ENCODE results near the gene TNFAIP8.
"Not testable (repeated sequence)": the region's sequence is repeated elsewhere in the genome, so short reads cannot be mapped to it uniquely, and the experiment has no call there.

TNFAIP8 gene

DNA sequence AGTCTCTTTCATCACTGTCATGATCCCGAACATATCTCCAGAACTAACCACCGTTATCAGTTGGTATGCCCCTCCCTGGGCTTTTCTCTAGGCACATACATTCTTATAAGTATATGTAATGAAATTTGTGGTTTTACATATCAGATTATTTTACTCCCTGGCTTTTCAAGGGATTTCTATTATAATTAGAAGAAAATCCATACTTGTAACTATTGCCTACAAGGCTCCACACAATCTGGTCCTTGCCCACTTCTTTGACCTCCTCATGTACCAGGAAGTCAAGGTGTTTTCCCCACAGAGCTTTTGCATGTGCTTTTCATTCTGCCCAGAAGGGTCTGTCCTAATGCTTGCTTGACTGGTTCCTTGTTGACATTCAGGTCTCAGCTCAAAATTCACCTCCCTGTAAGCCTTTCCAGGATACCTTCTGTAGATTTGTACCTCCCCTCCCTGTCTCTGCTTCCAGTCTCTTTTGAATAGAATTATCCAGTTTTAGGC lies 62.8 kb downstream of the TNFAIP8 start:
- TF ChIP-seq, protein P1, sequence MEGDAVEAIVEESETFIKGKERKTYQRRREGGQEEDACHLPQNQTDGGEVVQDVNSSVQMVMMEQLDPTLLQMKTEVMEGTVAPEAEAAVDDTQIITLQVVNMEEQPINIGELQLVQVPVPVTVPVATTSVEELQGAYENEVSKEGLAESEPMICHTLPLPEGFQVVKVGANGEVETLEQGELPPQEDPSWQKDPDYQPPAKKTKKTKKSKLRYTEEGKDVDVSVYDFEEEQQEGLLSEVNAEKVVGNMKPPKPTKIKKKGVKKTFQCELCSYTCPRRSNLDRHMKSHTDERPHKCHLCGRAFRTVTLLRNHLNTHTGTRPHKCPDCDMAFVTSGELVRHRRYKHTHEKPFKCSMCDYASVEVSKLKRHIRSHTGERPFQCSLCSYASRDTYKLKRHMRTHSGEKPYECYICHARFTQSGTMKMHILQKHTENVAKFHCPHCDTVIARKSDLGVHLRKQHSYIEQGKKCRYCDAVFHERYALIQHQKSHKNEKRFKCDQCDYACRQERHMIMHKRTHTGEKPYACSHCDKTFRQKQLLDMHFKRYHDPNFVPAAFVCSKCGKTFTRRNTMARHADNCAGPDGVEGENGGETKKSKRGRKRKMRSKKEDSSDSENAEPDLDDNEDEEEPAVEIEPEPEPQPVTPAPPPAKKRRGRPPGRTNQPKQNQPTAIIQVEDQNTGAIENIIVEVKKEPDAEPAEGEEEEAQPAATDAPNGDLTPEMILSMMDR (IDR thresholded peaks at IDR 0.05), result no peak
- no peak for DNase-seq

DNA sequence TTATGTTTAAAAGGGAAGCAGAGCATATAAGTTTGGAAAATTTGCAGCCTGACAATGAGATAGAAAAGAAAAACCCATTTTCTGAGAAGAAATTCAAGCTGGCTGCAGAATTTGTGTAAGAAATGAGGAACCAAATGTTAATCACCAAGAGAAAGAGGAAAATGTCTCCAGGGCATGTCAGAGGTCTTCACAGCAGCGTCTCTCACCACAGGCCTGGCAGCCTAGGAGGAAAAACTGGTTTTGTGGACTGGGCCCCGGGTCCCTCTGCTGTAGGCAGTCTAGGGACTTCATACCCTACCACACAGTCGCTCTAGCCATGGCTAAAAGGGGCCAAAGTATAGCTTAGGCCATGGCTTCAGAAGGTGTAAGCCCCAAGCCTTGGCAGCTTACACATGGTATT lies 64.3 kb downstream of the TNFAIP8 start:
- Mint-ChIP-seq H3K27ac (no peak overlapping the region), H3K4me3 (no peak overlapping the region)
- TF ChIP-seq, protein P1 (IDR thresholded peaks at IDR 0.05), result no peak

More for the DNA sequence above, 62.8 kb downstream of the TNFAIP8 start:
- H3K27me3 Mint-ChIP-seq (ENCODE audit: low read depth, poor library complexity), result no peaks in the 10 kb centered on the region
- H3K27ac Mint-ChIP-seq, result no peak overlapping the region
- no peak overlapping the region for H3K4me3 Mint-ChIP-seq
- no peaks in the 10 kb centered on the region for H3K4me1 Mint-ChIP-seq
- H3K9me3 Mint-ChIP-seq, result peaks cover 3% of the 10 kb centered on the region
- no peaks in the 10 kb centered on the region for H3K36me3 Mint-ChIP-seq (ENCODE audit: low read depth)

DNA sequence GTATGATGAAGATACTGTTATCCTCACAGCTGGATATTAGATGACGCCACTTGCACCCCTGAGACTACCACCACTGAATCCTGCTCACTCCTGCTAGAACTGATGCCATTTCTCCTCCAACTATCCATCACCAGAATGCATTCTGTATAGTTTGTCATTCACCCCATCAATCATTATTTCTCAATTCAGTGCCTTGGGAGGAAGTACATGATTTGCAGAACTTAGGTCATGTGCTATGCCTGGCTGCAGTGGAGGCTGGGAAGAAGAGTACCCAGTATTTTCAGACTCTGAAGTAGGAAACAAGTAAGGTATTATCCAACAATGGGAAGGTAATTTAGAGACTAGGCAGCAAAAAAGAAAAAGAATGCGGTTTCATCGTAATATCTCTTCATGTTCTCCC lies 70.2 kb downstream of the TNFAIP8 start:
- H3K27me3 Mint-ChIP-seq (ENCODE audit: low read depth, poor library complexity), result no peaks in the 10 kb centered on the region
- H3K4me1 Mint-ChIP-seq, result peaks cover 15% of the 10 kb centered on the region
- TF ChIP-seq, protein P1 (IDR thresholded peaks at IDR 0.05), result no peak
- peaks cover 1% of the 10 kb centered on the region for H3K9me3 Mint-ChIP-seq
- H3K36me3 Mint-ChIP-seq (ENCODE audit: low read depth), result no peaks in the 10 kb centered on the region
- peak overlapping the region; percentile 43 for H3K27ac Mint-ChIP-seq
- H3K4me3 Mint-ChIP-seq, result no peak overlapping the region
- no peak for DNase-seq

More for the DNA sequence above, 64.3 kb downstream of the TNFAIP8 start:
- Mint-ChIP-seq H3K9me3 (no peaks in the 10 kb centered on the region), H3K4me1 (no peaks in the 10 kb centered on the region), H3K27me3 (ENCODE audit: low read depth, poor library complexity) (no peaks in the 10 kb centered on the region), H3K36me3 (ENCODE audit: low read depth) (no peaks in the 10 kb centered on the region)
- DNase-seq, result no peak

DNA sequence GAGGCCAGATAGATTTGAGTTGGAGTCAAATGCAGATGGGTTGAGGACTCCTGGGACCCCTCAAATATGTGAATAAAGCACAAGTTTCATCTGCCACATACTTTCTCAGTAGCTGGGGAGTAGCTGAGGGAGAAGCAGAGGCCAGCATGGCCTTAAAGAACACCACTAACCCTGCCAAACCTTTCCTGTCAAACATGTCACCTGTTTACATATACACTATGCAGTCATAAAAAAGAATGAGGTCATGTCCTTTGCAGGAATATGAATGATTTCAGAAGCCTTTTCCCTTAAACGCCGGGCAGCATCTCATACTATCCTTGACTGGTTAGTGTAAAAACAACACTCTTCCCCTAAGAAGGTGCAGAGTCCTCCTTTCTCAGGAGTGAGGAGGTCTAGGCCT lies 71.2 kb downstream of the TNFAIP8 start:
- TF ChIP-seq, protein P1 (IDR thresholded peaks at IDR 0.05), result no peak
- Mint-ChIP-seq H3K9me3 (peaks cover 11% of the 10 kb centered on the region), H3K27me3 (ENCODE audit: low read depth, poor library complexity) (no peaks in the 10 kb centered on the region), H3K36me3 (ENCODE audit: low read depth) (no peaks in the 10 kb centered on the region), H3K4me3 (no peak overlapping the region), H3K4me1 (peaks cover 15% of the 10 kb centered on the region), H3K27ac (peak overlapping the region; percentile 41)
- no peak for DNase-seq

DNA sequence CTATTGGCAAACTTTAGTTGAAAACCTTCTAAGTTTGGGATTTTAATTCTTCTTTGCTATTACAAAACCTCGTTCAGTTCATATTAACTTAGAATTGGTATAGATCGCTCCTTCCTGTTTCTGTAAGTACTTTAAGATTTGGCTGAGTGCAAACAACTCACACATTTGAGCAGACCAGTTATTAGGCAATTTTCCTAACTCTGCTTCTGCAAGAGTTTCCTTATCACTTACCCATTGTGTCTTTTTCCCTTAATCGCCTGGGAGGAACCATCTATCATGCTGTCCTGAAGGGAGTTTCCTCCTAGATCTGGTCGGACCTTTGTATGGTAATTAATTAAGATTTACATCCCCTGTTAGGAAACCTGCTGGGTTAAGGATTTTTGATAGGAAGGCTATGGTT lies 71.8 kb downstream of the TNFAIP8 start:
- Mint-ChIP-seq H3K27ac (peak overlapping the region; percentile 41), H3K9me3 (peaks cover 17% of the 10 kb centered on the region), H3K4me1 (peaks cover 15% of the 10 kb centered on the region)
- not testable (repeated sequence) for H3K36me3 Mint-ChIP-seq (ENCODE audit: low read depth); DNase-seq; H3K27me3 Mint-ChIP-seq (ENCODE audit: low read depth, poor library complexity); H3K4me3 Mint-ChIP-seq

DNA sequence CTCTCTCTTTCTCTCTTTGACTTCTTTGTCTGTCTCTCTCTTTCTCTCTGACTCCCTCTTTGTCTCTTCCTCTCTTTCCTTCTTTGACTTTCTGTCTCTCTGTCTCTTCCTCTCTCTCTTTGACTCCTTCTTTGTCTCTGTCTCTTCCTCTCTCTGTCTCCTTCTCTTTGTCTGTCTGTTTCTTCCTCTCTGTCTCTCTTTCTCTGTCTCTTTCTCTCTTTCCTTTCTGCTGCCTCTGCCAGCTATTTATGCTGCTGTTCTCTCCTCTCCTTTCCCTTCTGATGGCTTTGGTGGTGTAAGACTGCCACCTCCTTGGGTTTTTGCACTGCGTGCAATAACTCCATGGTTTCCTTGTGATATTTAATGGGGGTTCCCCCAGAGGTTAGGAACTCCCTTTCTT lies 72.3 kb downstream of the TNFAIP8 start:
- not testable (repeated sequence) for H3K27me3 Mint-ChIP-seq (ENCODE audit: low read depth, poor library complexity); DNase-seq; H3K4me3 Mint-ChIP-seq; H3K36me3 Mint-ChIP-seq (ENCODE audit: low read depth)
- H3K9me3 Mint-ChIP-seq, result peaks cover 20% of the 10 kb centered on the region
- peaks cover 15% of the 10 kb centered on the region for H3K4me1 Mint-ChIP-seq
- H3K27ac Mint-ChIP-seq, result peak overlapping the region; percentile 64

DNA sequence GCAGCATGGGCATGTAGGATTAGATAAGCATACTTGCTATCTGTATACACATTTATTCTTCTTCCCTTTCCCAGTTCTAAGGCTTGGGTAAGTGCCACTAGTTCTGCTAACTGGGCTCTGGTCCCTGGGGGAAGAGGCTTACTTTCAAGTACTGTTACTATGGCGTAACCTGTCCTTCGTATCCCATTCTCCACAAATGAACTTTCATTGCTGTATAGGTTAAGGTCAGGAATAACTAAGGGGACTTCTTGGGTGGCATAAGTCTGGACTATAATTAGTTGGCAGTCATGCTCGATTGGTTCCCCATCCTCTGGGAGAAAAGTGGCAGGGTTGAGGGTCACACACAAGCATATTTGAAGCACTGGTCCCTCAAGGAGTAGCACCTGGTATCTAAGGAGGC lies 72.8 kb downstream of the TNFAIP8 start:
- DNase-seq; H3K36me3 Mint-ChIP-seq (ENCODE audit: low read depth); H3K27me3 Mint-ChIP-seq (ENCODE audit: low read depth, poor library complexity); H3K4me3 Mint-ChIP-seq: not testable (repeated sequence)
- peak overlapping the region; percentile 64 for H3K27ac Mint-ChIP-seq
- H3K9me3 Mint-ChIP-seq, result peaks cover 24% of the 10 kb centered on the region
- peaks cover 15% of the 10 kb centered on the region for H3K4me1 Mint-ChIP-seq

DNA sequence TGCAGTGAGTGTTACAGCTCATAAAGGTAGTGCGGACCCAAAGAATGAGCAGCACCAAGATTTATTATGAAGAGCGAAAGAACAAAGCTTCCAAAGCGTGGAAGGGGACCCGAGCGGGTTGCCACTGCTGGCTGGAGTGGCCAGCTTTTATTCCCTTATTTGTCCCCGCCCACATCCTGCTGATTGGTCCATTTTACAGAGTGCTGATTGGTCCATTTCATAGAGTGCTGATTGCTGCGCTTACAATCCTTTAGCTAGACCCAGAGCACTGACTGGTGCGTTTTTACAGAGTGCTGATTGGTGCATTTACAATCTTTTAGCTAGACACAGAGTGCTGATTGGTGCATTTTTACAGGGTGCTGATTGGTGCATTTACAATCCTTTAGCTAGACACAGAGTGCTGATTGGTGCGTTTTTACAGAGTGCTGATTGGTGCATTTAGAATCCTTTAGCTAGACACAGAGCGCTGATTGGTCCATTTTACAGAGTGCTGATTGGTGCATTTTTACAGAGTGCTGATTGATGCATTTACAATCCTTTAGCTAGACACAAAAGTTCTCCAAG lies 76.9 kb downstream of the TNFAIP8 start:
- H3K4me1 Mint-ChIP-seq; H3K36me3 Mint-ChIP-seq (ENCODE audit: low read depth); DNase-seq; H3K4me3 Mint-ChIP-seq; H3K27me3 Mint-ChIP-seq (ENCODE audit: low read depth, poor library complexity); H3K27ac Mint-ChIP-seq: not testable (repeated sequence)
- peaks cover 47% of the 10 kb centered on the region for H3K9me3 Mint-ChIP-seq
